ENCODE measurements around the gene TMEM125.

Gene TMEM125

DNA sequence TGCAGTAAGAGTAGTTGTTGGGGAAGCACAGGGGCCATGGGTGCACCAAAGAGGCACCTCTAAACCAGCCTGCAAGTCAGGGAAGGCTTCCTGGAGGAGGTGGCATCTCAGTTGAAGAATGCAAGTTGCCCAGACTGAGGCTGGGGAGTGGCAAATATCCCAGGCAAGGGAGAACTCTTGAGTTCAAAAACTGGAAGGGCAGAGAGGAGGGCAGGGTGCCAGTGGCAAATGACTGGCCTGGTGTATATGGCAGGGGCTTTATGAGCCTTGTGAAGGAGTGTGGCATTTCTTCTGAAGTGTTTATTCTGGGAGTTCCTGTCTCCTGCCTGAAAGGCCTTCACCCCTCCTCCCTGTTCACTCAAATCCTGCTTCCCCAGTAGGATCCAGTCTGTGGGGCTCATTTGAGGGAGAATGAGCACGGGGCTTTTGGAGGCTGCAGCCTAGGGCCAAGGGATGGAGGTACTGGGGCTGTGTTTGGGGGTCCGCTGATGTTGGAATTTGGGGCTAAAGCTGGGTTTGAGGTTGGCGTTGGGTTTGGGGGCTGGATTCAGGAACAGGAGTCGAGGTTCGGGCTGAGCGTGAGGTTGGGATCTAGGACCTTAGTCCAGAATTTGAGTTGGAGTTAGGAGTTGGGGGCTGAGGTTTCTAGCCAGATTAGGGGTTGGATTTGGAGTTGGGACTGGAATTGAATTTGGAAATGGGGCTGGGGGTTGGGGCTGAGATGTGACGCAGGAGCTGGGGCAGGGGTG is at the start of gene TMEM125:
Gene TMEM125 (plus strand): TSS at position 357 of the 749 bp plus-strand sequence. CDS start 2,740 bp downstream, outside the sequence.
- no peak for DNase-seq (ENCODE audit: low read depth)

DNA sequence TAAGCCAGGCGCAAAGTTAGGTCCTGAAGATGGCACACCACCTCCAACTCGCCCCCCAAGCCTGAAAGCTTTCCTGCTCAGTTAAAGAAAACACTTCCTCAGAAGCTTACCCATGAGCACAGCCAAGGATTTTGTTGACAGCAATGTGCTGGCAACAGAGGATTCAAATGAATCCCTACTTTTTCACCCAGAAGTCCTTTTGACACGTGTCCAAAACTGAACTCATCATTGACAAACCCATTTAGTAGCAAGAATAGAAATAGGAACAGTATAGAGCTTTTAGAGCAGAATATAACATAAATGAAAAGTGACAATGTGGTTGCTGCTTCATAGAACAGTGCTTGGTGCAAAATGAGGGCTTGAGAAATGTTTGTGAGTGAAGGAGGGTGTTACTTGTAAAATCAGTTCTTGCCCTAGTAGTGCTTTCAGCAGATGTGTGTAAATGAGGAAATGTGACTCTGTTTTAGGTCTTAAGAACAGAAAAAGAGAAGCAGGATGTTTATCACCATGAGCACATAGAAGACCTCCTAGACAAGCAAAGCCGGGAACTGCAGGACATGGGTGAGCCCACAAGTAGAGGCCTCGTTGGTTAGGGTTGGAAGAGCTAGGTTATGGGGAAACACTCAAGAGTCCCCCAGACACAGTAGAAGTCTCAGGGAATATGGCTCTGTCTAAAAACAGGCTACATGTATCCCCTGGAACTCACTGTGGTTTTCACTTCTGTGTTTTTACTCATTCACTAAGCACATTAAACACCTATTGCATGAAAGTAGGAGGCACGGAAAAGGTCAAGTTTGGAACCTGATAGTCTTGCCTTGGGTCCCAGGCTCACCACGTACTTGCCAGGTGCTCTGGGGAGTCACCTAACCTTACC is 48.6 kb upstream of the TMEM125 start:
- no peak for DNase-seq (ENCODE audit: low read depth)

DNA sequence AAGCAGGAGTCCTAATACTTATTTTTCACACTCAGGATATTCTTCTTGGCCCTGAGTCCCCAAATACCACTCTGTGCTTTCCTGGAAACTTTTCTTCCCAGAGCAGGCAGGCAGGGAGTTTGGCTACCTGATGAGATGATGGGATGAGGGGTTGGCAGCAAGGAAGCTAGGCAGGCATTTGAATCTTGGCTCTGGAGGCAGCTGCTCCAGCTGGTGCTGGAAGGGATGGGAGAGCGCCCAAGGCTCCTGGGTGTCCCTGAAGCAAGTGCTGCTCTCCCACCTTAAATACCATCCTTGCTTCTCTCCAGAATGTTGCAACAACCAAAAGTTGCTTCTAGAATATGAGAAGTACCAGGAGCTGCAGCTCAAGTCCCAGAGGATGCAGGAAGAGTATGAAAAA is 48.0 kb upstream of the TMEM125 start:
- DNase-seq (ENCODE audit: low read depth) = no peak

DNA sequence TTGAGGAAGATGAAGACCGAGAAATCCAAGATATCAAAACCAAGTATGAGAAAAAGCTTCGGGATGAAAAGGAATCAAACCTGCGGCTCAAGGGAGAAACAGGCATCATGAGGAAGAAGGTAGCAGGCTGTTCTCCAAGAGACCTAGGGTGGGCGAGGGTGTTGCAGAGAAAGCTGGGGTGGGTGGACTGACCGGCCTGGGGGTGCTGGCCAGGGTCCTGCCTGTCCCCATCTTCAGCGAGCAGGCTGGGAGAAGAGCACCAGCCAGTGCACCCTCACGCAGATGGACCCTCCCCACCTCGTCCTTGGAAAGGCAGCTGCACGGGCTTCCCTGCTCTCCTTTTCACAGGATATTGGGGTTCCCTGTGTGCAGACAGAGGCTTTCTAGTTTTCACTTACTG is 46.9 kb upstream of the TMEM125 start:
- DNase-seq (ENCODE audit: low read depth) = no peak

DNA sequence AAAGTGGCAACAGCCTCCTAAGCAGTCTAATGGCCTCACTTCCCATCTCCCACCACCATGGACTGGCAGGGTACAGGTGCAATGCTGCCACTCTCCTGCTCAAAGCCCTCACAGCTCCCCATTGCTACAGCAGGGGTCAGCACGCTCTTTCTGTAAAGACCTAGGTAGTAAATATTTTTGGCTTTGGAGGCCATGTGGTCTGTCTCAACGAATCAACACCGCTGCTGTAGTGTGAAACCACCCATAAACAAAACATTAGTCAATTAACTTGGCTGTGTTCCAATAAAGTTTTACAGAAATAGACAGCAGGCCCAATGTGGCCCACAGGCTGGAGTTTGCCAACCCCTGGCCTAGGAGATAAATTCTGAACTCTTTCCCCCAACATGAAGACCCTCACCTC is 44.6 kb upstream of the TMEM125 start:
- no peak for DNase-seq (ENCODE audit: low read depth)

DNA sequence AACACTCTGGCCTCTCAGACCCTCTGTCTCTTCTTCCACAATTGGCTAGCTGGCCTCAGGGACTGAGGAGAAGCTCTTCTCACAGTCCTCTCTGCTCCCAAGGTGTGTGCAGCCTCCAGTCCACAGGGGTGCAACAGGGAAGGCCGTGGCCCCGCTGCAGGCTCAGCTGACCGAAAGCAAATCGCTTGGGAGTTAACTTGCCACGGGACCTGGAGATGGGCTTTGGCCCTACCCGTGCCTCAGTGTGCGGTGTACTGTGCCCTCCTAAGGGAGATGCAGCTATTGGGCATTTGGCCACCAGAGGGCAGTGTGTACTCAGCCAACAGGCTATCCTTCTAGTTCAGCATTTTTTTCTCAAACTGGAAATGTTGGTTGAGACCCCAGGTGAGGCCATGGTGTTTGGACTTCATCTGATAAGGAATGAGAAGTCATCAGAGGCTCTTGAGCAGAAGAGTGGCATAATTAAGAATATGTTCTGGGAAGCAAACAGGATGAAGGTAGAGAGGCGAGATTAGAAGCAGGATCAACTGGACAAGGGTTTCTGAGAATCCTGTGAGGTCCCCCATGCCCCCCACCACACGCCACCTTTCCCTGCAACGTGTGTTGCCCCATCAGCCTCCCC is 42.5 kb upstream of the TMEM125 start:
- DNase-seq (ENCODE audit: low read depth) = no peak

DNA sequence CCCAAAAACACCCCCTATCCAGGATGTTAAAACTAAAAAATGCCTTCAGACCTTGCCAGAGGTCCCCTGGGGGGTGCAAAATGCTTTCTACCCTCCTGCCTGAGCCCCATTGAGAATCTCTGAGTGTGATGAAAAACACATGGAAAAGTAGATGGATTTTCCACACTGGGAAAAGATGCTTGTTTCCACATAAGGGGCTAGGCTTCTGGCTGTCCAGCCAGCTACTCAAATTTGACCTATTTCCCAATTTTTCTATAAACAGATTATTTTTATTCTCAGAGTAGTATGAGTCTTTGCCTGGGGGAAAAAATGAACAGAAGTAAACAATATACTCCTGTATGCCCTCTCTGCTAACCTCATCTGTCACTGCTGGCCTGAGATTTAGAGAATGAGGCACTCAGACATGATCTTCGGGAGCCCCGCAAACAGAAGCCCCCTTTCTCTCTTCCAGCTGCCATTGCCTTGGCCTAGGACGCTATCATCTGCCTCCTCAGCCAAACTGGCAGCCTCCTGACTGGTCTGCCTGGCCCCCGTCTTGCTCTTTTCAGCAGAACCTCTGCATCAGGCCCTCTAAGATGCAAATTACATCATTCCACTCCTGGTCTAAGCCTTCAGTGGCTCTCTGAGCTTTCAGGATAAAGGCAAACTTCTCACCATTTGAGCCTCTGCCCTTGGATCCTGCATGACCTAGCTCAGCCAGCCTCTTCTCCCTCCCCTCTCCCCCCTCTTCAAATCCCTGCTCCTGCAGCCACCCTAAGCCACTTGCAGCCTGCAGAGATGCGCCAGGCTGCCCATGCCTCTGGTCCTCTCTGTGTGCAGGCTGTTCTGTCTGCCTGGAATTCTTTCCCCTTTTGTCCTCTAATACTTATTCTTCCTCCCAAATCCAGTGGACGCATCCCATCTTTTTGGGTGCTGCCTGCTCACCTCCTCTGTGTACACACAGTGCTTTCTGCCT is 39.7 kb upstream of the TMEM125 start:
- no peak for DNase-seq (ENCODE audit: low read depth)

DNA sequence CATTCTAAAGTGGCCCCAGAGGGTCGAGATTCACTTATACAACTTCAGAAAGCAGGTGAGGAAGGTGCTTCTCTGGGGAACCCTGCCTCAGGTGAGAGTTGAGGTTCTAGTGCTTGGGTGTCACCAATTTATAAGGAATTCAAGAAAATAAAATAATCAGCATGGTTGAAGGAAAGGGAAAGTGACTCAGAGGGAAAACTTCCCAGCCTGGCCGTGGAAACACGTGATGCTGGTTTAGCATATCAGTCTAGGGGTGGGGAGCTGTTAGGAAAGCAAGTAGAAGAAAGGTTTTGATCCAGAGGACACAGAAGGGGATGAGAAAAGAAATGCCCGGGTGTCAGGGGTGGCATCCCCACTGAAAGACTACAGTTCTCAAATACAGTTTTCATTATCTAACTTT is 37.7 kb upstream of the TMEM125 start:
- no peak for DNase-seq (ENCODE audit: low read depth)

DNA sequence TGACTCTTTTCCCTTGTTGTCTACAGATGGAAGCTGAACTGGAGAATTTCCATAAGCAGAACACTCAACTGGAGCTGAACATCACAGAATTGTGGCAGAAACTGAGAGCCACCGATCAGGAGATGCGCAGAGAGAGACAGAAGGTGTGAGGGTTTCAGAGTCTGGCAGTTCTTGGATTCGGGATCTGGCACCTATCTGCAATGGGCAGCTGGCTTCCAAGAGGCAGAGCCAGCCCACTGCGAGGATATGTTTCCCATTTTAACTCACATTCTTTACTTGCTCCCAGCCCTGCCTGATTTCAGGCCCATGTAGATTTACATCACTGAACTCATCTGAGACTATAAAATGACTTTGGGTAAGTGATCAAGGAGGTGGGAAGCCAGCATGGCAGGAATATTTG is 37.3 kb upstream of the TMEM125 start:
- DNase-seq (ENCODE audit: low read depth) = no peak

DNA sequence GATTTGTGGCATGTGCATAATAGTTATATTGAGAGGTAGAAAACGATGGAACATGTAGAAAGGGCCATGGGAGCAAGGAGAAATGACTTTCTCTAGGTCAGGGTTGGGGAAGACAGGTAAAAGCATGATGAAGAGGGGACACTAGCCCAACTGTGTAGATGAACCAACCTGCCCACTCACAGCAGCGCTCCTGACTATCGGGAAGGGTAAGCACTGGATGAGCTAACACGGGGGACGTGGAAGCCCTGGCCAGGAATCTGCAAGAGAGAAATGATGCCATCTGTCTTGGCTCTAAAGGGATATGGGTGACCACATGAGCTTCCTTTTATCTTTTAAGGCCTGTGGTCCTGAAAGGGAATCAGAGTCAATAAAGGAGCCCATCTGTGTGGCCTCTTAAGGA is 36.2 kb upstream of the TMEM125 start:
- DNase-seq (ENCODE audit: low read depth) = no peak

DNA sequence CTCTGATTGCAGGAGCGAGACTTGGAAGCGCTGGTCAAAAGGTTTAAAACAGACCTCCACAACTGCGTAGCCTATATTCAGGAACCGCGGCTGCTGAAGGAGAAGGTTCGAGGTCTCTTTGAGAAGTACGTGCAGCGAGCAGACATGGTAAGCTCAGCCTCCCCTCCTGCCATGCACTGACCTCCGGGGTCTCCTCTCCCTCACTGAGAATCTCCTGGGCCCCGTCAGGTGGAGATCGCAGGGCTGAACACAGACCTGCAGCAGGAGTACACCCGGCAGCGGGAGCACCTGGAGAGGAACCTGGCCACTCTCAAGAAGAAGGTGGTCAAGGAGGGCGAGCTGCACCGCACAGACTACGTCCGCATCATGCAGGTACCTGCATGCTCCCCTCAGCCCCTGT is 35.5 kb upstream of the TMEM125 start:
- DNase-seq (ENCODE audit: low read depth) = no peak

DNA sequence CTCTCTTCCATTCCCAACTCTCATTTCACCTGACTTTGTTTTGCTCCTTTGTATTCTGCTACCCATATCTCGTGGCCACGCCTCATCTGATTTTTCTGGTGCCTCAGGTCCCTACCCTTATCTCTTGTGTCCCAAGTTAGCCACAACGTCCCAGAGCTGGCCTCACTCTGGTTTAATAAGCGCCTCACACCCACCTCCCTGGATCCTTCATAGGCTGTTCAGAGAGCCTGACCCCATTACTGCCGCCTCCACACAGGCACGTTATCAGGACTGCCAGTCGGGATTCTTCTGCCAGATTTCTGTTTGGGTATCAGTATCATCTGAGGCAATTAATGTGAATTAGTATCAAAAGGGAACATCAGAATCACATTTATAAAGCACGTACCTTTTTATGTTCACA is 34.7 kb upstream of the TMEM125 start:
- DNase-seq (ENCODE audit: low read depth) = no peak

DNA sequence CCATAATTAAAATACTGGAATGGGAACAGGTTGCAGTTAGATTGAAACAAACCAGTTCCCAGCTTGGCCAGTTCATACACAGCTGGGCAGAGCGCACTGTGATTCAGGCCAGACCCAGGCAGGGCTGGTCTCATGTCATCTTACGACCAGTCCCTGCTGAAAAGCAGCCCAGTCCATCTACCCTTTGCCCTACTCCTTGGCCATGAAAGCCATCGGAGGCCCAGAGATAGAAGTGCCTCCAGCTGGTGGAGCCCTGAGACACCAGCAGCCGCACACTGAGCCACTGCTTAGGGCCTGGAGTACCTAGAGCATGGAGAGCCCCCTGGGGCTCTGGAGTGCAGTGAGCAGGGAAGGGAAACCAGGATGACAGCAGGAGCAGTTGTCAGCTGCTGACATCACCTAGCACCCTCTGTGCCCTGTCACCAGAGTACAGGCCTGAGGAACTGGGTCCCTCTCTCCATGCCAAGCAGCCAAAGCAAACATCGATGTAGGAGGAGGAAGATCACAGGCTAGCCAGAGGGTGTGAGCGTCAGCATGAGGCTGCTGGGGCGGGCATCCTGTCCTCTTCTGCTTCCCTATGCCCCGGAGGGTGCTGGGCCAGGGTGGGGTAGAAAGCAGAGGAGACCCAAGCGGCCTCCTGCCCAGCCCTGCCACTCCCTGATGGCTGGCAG is 34.2 kb upstream of the TMEM125 start:
- DNase-seq (ENCODE audit: low read depth) = no peak

DNA sequence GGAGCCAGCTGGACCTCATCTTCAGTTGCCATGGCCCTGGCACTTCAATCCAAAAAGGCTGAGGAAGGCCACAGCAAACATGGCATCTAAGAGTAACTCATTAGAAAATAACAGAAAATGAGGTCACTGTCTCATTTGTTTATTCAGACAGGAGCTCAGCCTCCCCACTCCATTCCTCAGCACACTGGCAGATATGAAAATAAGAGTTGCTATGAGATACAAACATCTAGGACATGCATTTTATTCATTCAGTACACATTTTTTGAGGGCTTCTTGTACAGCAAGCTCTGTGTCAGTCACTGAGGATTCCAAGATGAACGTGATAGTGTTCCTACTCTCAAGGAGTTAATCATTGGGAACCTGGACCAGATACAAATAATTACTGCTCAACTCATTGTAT is 32.7 kb upstream of the TMEM125 start:
- DNase-seq (ENCODE audit: low read depth) = no peak

DNA sequence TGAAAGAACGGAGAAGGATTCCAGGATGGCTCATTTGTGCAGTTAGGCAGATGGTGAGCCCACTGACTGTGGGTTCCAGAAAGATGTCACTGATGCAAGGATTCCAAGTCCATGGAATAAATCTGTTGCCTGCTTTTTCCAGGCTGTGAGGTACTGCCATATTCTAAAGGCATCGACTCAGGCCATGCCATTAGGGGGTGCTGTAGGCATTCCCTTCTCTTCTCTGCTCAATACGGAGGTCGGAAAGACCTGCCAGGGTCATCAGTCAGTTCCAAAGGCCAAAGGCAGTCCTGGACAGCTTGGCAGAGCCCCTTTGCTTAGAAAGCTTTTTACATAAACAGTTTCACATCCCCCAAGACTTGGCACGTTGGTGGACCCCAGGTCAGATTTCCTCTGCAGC is 31.7 kb upstream of the TMEM125 start:
- DNase-seq (ENCODE audit: low read depth) = no peak

DNA sequence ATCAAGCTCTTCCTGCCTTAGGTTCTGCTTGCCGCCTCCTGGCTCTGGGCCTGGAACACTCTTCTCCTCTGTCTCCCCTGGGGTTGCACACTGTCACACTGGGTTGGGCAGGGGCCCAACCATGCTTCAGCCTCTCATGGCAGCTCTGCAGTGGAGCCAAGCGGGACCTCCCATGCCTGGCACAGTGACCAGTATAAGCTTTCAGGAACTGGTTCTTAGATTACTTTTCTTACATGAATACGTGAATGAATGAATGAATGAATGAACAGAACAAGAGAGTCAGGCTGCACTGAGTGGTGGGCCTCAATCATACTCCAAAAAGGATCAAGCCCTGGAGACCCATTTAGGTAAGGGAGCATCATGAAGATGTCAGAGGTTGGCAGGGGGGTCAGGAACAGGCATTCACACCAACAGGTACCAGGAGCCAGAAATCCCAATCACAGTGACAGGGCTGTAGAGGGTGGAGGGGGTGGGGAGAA is 30.8 kb upstream of the TMEM125 start:
- DNase-seq (ENCODE audit: low read depth) = no peak

DNA sequence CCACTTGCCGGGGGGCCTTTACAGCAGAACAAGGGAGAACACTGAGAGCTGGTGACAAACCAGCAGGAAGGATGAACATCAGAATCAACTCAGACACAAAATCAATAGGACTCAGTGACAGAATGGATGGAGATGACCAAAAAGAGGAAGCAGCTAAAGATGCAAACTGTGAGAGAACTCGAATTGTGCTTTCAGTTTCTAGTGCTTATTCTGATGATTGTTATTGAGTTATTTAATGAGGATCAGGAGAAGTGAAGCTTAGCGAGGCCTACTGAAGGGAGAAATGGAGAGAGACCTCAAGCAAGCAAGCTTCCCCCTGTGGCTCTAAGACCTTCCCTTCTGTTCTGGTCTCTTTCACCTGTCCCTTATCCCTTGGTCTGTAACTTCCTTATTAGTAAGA is 30.3 kb upstream of the TMEM125 start:
- no peak for DNase-seq (ENCODE audit: low read depth)

DNA sequence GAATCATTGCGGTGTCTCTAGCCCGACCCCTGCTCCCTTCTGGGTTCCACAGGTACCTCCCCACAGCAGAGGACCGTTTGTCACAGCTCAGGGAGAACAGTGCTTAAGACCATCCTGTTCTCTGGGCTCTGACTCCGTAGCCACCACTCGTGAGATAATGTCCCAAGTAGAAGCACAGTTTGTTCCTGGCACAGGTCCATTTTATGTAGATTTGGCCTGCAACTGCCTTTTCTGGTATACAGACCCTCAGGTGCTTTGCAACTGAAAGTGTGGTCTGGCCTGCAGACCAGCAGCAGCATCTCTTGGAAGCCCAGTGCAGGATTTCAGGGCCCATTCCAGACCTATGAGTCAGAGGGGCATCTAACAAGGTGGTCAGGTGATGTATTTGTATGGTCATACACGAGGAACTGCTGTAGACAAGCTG is 28.4 kb upstream of the TMEM125 start:
- no peak for DNase-seq (ENCODE audit: low read depth)

DNA sequence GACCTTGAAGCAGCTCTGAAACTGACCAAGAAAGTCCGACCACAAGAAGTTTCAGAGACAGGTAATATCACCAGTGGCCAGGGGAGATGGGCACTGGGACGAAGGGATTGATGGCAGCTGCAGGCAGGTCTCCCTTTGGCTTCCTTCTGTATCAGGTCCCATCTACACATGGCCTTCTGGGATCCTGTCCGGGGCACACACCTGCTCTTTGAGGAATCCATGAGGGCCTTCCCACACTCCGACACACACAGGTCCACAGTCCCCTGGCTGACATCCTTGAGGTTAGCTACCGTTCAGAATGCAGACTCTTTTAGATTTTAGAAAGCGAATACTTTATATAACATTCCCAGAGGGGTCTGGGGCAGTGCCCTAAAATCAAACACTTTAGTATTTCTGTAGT is 26.5 kb upstream of the TMEM125 start:
- no peak for DNase-seq (ENCODE audit: low read depth)

DNA sequence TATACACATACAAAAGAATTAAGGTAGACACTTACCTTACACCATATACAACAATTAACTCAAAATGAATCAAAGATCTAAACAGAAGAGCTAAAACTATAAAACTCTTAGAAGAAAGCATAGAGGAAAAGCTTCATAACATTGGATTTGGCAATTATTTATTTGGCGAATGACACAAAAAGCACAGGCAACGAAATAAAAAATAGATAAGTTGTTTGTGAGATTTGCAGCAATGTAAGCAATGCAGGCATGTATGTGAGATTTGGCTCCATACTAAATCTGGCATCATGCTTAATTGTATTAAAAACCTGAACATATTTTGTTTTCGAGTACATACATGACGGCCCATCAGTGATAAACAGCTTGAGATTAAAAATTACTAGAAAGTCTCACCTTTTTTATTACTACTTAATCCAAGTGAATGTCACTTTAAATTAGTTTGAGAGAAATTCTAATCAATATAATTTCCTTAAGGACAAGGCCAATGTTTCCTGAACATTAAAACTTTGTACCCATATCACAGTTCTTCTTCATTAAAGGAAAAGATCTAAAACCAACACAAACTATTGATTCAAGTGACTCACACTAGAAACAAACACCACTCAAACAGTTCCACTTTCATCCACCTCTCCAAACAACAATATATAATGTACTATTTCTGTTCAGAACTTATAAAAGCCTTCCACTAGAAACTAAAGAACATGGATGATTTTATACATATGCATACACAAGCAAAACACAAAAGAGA is 23.1 kb upstream of the TMEM125 start:
- DNase-seq (ENCODE audit: low read depth) = no peak

Measured in GM04503 (cell line).